Fibroblast of lung (primary cell): ENCODE data around the gene VMAC. TPM values are rescaled to one million over a fixed set of nuclear protein-coding genes. Genes with fewer than 3 reads are reported as not detected.

ENCODE experiments used
- DNase-seq, 2 donors: peaks; one replicate each; pipeline versions ENCODE4 v3.0.0 to v3.0.0-alpha.2; 2010; ENCODE audit warnings: low read depth in 2 of 2
- H2AFZ ChIP-seq: 2 replicates; pipeline ENCODE4 v1.5.1; 2012; ENCODE audit warnings: low read length, control low read depth, inconsistent platforms
- H3K27ac ChIP-seq: 2 replicates; pipeline ENCODE4 v1.5.1; 2011; ENCODE audit warnings: low read length, control low read depth; ENCODE audit not compliant: insufficient read depth
- H3K27me3 ChIP-seq: 2 replicates; pipeline ENCODE4 v1.5.1; 2011; ENCODE audit warnings: mild to moderate bottlenecking, low read length; ENCODE audit not compliant: control insufficient read depth, insufficient read depth
- H3K36me3 ChIP-seq: 2 replicates; pipeline ENCODE4 v1.5.1; 2011; ENCODE audit warnings: low read length; ENCODE audit not compliant: control insufficient read depth, insufficient read depth
- H3K4me1 ChIP-seq: 2 replicates; pipeline ENCODE4 v1.5.1; 2011; ENCODE audit warnings: low read length; ENCODE audit not compliant: control insufficient read depth, insufficient read depth; ENCODE audit errors: extremely low read depth
- H3K4me2 ChIP-seq: 2 replicates; pipeline ENCODE4 v1.5.1; 2011; ENCODE audit warnings: low read length, control low read depth; ENCODE audit not compliant: insufficient read depth; ENCODE audit errors: extremely low read depth
- H3K4me3 ChIP-seq, 4 experiments: fragments of 200-600 bp in 1 of 4; sonication (generic) in 1 of 4; replicated peaks in 1 of 4; 2 replicates each; pipeline ENCODE4 v1.5.1; 2011 to 2016; ENCODE audit warnings: low read length in 4 of 4, low read depth in 3 of 4, mild to moderate bottlenecking in 3 of 4, control low read depth in 2 of 4, inconsistent platforms in 1 of 4, mixed read lengths in 1 of 4; ENCODE audit not compliant: insufficient read depth in 1 of 4; ENCODE audit errors: control extremely low read depth in 1 of 4
- H3K79me2 ChIP-seq: 2 replicates; pipeline ENCODE4 v1.5.1; 2012; ENCODE audit warnings: mild to moderate bottlenecking, low read length, inconsistent platforms; ENCODE audit not compliant: control insufficient read depth, insufficient read depth
- H3K9ac ChIP-seq: 2 replicates; pipeline ENCODE4 v1.5.1; 2011; ENCODE audit warnings: mild to moderate bottlenecking, low read length, control low read depth; ENCODE audit not compliant: insufficient read depth
- H3K9me3 ChIP-seq: 2 replicates; pipeline ENCODE4 v1.5.1; 2012; ENCODE audit warnings: low read depth, low read length; ENCODE audit not compliant: control insufficient read depth, insufficient read depth
- H4K20me1 ChIP-seq: 2 replicates; pipeline ENCODE4 v1.5.1; 2011; ENCODE audit warnings: low read length; ENCODE audit not compliant: control insufficient read depth, insufficient read depth; ENCODE audit errors: extremely low read depth
- CTCF ChIP-seq, 2 donors: IDR thresholded peaks in 1 of 2; conservative IDR thresholded peaks in 1 of 2; 1 replicate in 1 of 2; 2 replicates in 1 of 2; pipeline ENCODE4 v1.5.1; 2011 to 2012; ENCODE audit warnings: low read length in 2 of 2, control low read depth in 1 of 2, inconsistent platforms in 1 of 2, low read depth in 1 of 2, mild to moderate bottlenecking in 1 of 2
- EZH2 ChIP-seq: IDR thresholded peaks from 2 replicates; pipeline ENCODE4 v1.5.1; 2012; ENCODE audit warnings: low read length, control low read depth, mild to moderate bottlenecking; ENCODE audit errors: missing control alignments
- polyA plus RNA-seq, 2 donors: library from polyadenylated mRNA; depleted of rRNA in 1 of 2; stranded (reverse) in 1 of 2; unstranded in 1 of 2; fragments of >200 nt; gene quantifications; 2 replicates each; pipeline ENCODE4 v1.2.1, GENCODE V29; 2011 to 2012; ENCODE audit warnings: missing spikeins in 1 of 2
- total RNA-seq: library from RNA; depleted of rRNA; stranded (reverse); fragments of >200 nt; gene quantifications from 2 replicates; pipeline ENCODE4 v1.2.1, GENCODE V29; 2014

Gene VMAC
- total and polyA plus RNA-seq, 2 donors (not counting 1 experiment from before 2014, with no cell fraction given), result 1.7 to 8.3 TPM

DNA sequence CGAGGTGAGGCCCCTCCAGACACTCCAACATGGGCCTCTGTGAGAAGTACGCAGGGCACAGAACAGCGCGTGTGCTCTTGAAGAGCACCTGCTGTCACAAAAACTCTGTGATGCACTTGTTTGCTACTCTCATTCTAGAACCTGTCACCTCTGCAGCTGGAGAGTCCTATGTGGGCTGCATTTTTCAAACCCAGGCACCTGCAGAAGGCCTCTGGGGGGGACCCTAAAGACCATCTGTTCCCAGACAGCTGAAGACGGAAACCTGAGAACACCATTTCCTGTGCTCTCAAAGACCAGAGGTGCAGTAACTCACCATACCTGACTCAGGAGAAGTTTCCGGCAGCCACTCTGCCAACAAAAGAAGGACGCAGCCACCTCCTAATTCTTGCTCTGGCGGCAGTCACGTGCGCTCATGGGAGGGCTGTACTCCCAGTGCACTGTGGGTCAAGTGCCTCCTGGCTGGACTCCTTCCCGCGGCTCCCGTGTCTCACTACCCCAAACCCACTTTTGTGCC is 45.2 kb downstream of the VMAC start:
- TF ChIP-seq CTCF (conservative IDR thresholded peaks at IDR 0.05 in 1 of 2, IDR thresholded peaks at IDR 0.05 in 1 of 2; ENCODE audit: low read depth in 1 of 2, low read length in 2 of 2) (no peak), EZH2 (no peak)
- Histone ChIP-seq H3K27ac (no peak overlapping the region), H3K4me3 (no peak overlapping the region), H3K9ac (no peak overlapping the region), H3K79me2 (peaks cover 71% of the 10 kb centered on the region), H3K9me3 (no peaks in the 10 kb centered on the region), H4K20me1 (no peaks in the 10 kb centered on the region), H3K4me2 (no peak overlapping the region), H3K4me1 (peaks cover 28% of the 10 kb centered on the region), H2AFZ (no peak overlapping the region), H3K27me3 (no peaks in the 10 kb centered on the region), H3K36me3 (peaks cover 6% of the 10 kb centered on the region)
- DNase-seq, result no peak

DNA sequence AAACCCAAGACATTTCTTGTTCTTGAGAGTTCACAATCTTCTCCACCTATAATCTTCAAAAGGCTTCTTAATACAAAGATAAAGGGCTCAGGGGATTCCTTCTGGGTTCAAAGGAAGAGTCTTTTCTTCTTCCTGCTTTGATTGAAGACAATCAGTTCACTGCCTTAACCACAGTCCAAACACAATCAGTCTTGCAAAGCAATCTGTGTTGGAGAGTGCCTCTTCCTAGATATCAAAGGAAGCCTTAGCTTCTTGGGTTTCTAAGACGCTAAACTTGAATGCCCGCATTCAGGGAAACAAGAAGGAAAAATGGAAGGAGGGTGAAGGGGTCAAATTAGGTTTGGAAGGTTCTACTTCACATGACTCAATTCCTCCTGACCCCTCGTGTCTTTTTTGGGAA is 46.1 kb downstream of the VMAC start:
- Histone ChIP-seq H3K27me3 (no peaks in the 10 kb centered on the region), H3K4me2 (no peak overlapping the region), H3K27ac (no peak overlapping the region), H3K4me3 (no peak overlapping the region), H3K9me3 (no peaks in the 10 kb centered on the region), H4K20me1 (no peaks in the 10 kb centered on the region), H3K9ac (no peak overlapping the region), H3K4me1 (peaks cover 31% of the 10 kb centered on the region), H3K79me2 (peaks cover 66% of the 10 kb centered on the region), H2AFZ (no peak overlapping the region), H3K36me3 (peaks cover 6% of the 10 kb centered on the region)
- TF ChIP-seq CTCF (conservative IDR thresholded peaks at IDR 0.05 in 1 of 2, IDR thresholded peaks at IDR 0.05 in 1 of 2; ENCODE audit: low read depth in 1 of 2, low read length in 2 of 2) (no peak), EZH2 (no peak)
- DNase-seq, result no peak

GRCh38 chr19:5951338-5951861 is 46.7 kb downstream of the VMAC start:
- TF ChIP-seq CTCF (conservative IDR thresholded peaks at IDR 0.05 in 1 of 2, IDR thresholded peaks at IDR 0.05 in 1 of 2; ENCODE audit: low read depth in 1 of 2, low read length in 2 of 2) (no peak), EZH2 (no peak)
- Histone ChIP-seq H3K27ac (no peak overlapping the region), H3K9me3 (no peaks in the 10 kb centered on the region), H3K4me3 (no peak overlapping the region), H2AFZ (no peak overlapping the region), H3K36me3 (peaks cover 3% of the 10 kb centered on the region), H3K9ac (no peak overlapping the region), H4K20me1 (no peaks in the 10 kb centered on the region), H3K4me2 (no peak overlapping the region), H3K27me3 (no peaks in the 10 kb centered on the region), H3K4me1 (peaks cover 31% of the 10 kb centered on the region), H3K79me2 (peaks cover 62% of the 10 kb centered on the region)
- DNase-seq, result no peak
